GM12872 (cell line): Measurements from ENCODE around the gene LETM1.

Experiments used
- CTCF ChIP-seq: IDR thresholded peaks from 3 replicates; pipeline ENCODE4 v1.5.1; 2011; ENCODE audit warnings: low read depth, mild to moderate bottlenecking, low read length, moderate library complexity; ENCODE audit not compliant: insufficient read depth

Gene LETM1

GRCh38 chr4:1772853-1773538, 83.0 kb downstream of the LETM1 start:
- TF ChIP-seq CTCF = no peak

- TF ChIP-seq CTCF = no peak
Measured at GRCh38 chr4:1771555-1772305, 84.2 kb downstream of the LETM1 start.

GRCh38 chr4:1770791-1771231, 85.1 kb downstream of the LETM1 start:
- TF ChIP-seq CTCF = no peak

- no peak for TF ChIP-seq CTCF
Measured at GRCh38 chr4:1770245-1770644, 85.7 kb downstream of the LETM1 start.

GRCh38 chr4:1769692-1770091, 86.3 kb downstream of the LETM1 start:
- TF ChIP-seq CTCF = no peak

- TF ChIP-seq CTCF = no peak
Measured at GRCh38 chr4:1768367-1769034, 87.5 kb downstream of the LETM1 start.

- peak; percentile 49; the same call in 2 of the 3 replicates for TF ChIP-seq CTCF
Measured at GRCh38 chr4:1767770-1768366, 88.1 kb downstream of the LETM1 start.
